Activated naive CD4-positive, alpha-beta T cell treated with anti-CD3 and anti-CD28 coated beads, Interleukin-2, amount 50 U/mL, for 24 hours (primary cell): Measurements from ENCODE around the gene SLC19A1.
A peak's percentile ranks its signal among the peaks of the same experiment; 100 is the strongest.

Source experiments
- H3K27ac Mint-ChIP-seq: one replicate; pipeline ENCODE4 v1.8.0; 2021; ENCODE audit warnings: mild to moderate bottlenecking, mixed read lengths
- H3K27me3 Mint-ChIP-seq: one replicate; pipeline ENCODE4 v1.8.0; 2021; ENCODE audit warnings: mixed read lengths
- H3K36me3 Mint-ChIP-seq: one replicate; pipeline ENCODE4 v1.8.0; 2021; ENCODE audit warnings: mixed read lengths
- H3K4me1 Mint-ChIP-seq: one replicate; pipeline ENCODE4 v1.8.0; 2021; ENCODE audit warnings: mixed read lengths
- H3K4me3 Mint-ChIP-seq: one replicate; pipeline ENCODE4 v1.8.0; 2021; ENCODE audit warnings: mild to moderate bottlenecking, mixed read lengths
- H3K9me3 Mint-ChIP-seq: one replicate; pipeline ENCODE4 v1.8.0; 2021; ENCODE audit warnings: mixed read lengths

SLC19A1 gene

DNA sequence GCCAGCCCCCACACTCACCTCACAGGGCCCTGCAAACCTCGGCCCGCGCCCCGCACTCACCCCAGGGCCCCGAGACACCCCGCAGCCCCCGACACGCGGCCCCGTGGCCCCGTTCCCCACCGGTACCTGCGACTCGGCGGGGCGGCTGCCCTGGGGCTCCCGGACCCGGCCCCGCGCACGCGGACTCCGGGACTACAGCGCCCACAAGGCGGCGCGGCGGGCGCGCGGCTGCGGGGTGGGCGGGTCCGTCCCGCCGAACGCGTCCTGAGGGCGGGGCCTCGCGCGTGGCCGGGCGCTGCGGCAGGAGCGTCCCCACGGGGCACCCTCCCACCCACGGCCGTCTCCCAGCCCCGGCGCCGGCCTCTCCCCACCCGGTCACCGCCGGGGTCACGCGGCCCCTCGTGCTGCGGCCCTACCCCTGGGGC, at the start of gene SLC19A1:
TSS of gene SLC19A1 (minus strand) at position 199 of the 425 bp plus-strand sequence. CDS start 4,481 bp downstream, outside the sequence.
- Mint-ChIP-seq H3K36me3 (no peaks in the 10 kb centered on the region), H3K27me3 (no peaks in the 10 kb centered on the region), H3K4me3 (peak within 1 kb of the TSS; percentile 87), H3K9me3 (no peaks in the 10 kb centered on the region), H3K27ac (peak within 1 kb of the TSS; percentile 87), H3K4me1 (peaks cover 15% of the 10 kb centered on the region)

DNA sequence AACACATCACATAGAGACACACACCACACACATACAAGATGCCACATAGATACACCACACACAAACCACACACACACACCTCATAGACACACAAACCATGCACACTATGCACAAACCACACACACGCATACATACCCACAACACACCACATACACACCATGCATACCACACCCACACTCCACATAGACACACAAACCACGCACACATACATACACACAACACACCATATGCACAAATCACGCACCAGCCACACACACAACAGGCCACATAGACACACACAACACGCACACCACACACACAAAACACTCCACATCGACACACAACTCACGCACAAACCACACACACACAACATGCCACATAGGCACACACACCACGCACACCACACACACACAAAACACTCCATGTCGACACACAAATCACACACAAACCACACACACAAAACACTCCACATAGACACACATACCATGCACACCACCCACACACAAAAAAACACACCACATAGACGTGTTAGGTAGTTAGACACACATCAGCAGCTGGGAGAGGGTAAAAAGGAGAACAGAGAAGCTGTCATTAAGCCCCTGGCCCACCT, 49.5 kb upstream of the SLC19A1 start:
- Mint-ChIP-seq H3K4me3 (no peak overlapping the region), H3K27ac (no peak overlapping the region), H3K9me3 (peaks cover 9% of the 10 kb centered on the region), H3K27me3 (no peaks in the 10 kb centered on the region), H3K36me3 (peaks cover 4% of the 10 kb centered on the region), H3K4me1 (peaks cover 28% of the 10 kb centered on the region)

DNA sequence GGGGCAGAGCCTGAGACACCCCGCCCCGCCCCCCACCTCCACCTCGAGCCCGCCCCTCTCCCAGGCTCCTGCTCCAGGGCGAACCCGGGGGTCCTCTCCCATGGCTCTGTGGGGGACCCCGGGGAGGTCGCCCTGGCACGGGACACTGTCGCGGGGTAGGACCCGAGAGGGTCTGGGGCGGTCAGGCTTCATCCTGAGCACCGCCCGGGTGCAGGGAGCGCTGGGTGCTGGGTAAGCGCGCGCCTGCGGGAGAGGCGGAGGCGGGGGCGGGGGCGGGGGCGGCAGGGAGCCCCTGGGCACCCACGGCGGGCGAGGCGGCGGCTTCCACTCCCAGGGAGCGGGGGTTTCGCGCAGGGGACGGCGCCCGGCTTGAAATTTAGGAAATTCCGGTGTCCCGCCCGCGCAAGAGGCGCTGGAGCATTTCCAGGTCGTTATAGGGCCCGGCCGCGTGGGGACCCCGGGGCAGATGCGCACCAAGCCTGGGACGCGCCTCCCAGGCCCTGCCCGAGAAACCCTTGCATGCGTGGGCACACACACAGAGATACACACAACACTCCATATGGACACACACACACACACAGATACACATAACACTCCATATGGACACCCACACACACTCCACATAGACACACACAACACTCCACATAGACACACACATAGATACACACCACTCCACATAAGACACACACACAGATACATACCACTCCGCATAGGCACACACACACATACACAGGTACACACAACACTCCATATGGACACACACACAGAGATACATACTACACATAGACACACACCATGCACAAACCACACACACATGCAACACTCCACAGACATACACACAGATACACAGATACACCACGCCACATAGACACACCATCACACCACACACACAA, 48.7 kb upstream of the SLC19A1 start:
- Mint-ChIP-seq H3K4me3 (no peak overlapping the region), H3K9me3 (peaks cover 16% of the 10 kb centered on the region), H3K27ac (no peak overlapping the region), H3K27me3 (no peaks in the 10 kb centered on the region), H3K4me1 (peaks cover 21% of the 10 kb centered on the region), H3K36me3 (peaks cover 7% of the 10 kb centered on the region)

DNA sequence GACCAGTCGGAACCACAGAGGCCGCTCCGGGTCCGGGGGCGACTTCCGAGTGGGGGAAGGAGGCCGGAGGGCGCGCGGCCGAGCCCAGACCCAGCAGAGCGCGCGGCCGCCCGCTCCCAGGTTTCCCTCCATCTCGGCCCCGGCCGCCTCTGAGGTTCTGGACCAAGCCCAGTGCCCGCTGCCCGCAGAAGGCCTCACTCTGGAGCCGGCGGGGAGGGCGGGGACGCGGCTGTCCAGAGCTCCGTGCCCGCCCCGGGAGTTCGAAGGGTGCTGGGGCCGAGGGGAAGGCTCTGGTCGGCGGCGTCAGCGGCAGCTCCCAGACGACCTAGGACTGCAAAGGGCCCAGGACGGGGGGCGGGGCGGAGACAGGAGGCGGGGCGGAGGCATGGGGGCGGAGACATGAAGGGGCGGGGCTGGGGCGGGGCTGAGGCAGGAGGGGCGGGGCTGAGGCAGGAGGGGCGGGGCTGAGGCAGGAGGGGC, 48.0 kb upstream of the SLC19A1 start:
- Mint-ChIP-seq H3K4me1 (peaks cover 21% of the 10 kb centered on the region), H3K4me3 (no peak overlapping the region), H3K27ac (no peak overlapping the region)

DNA sequence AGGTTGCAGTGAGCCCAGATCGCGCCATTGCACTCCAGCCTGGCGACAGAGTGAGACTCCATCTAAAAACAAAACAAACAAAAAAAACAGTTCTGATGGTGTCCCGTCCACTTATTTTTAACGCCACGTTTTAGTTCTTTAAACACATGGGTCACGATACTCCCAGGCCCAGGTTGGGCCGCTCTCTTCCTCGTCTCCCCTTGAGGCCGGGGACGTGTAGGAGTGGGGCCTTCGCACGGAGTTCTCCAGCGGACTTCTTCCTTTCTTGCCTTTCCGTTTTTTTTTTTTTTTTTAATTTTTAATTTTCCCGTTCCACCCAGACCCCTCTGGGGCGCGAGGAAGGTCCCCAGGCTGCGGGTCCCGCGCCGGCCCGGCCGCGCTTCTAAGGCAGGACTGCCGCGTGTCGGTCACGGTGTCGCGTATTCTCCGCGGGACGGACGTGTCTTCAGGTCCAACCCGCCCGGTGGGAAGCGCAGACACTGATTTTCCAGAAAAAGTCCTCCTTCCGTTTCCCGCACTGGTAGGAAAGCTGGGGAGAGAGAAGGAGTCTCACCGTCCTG, 47.5 kb upstream of the SLC19A1 start:
- Mint-ChIP-seq H3K27me3 (no peaks in the 10 kb centered on the region), H3K9me3 (peaks cover 16% of the 10 kb centered on the region), H3K36me3 (peaks cover 7% of the 10 kb centered on the region), H3K27ac (no peak overlapping the region), H3K4me1 (peaks cover 21% of the 10 kb centered on the region), H3K4me3 (no peak overlapping the region)

More for the DNA sequence above, 48.0 kb upstream of the SLC19A1 start:
- H3K36me3 Mint-ChIP-seq, result peaks cover 7% of the 10 kb centered on the region
- H3K27me3 Mint-ChIP-seq, result no peaks in the 10 kb centered on the region
- H3K9me3 Mint-ChIP-seq, result peaks cover 16% of the 10 kb centered on the region

DNA sequence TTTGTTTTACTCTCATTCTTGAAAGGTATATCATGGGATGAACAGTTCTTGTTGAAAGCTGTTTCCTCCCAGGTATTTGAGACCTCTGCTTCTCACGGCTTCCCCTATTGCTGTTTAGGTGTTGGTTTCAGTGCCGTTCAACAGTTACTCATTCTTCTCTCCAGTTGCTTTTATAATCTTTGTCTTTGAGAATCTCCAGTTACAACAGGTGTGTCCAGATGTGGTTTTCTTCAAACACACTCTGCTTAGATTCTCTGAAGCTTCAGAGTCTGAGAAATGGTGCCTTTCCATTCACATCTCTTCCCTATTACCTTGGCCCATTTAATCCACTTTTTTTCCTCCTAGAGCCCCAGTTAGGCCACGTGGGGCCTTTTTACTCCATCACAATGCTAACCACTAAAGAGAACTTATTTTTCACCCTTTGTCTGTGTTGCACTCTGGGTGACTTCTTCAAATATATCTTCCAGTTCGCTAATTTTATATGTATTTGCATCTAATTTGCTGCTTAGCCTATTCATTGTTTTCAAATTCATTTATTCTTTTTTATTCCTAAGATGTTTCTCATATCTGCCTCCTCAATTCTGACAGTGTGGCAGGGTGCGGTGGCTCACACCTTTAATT, 46.7 kb upstream of the SLC19A1 start:
- Mint-ChIP-seq H3K27ac (no peak overlapping the region), H3K9me3 (peaks cover 16% of the 10 kb centered on the region), H3K27me3 (no peaks in the 10 kb centered on the region), H3K36me3 (peaks cover 7% of the 10 kb centered on the region), H3K4me1 (peaks cover 17% of the 10 kb centered on the region), H3K4me3 (no peak overlapping the region)

DNA sequence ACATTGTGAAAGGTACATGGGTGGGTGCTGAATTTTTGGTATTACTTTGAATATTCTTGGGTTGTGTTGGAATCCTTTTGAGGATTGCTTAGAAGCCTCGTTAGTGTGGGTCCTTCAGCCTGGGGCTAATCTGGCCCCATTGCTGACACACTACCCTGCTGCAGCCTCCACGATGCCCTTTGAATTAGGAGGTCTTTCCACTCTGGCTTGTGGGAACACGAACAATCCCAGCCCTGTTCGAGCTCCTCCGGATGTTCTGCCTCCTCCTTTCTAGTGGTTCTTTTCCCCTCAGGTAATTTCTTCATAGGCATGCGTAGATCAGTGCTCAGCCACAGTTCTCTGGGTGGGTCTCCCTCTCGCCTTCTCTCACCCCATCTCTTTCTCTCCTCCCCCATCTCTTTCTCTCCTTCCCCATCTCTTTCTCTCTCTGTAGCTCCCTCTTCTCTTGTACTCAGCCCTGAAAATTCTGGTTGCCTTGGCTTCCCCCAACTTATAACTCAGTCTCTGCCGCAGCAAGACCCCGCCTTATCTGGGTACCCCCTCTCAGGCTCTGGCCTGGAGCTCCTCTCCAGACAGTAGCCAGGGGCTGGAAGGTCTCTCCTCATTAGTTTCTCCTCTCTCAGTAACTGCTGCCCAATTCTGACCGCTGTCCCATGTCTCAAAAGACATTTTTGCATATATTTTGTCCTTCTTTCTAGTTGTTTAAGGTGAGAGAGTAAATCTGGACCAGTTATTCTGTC, 46.0 kb upstream of the SLC19A1 start:
- peaks cover 7% of the 10 kb centered on the region for H3K36me3 Mint-ChIP-seq
- H3K27me3 Mint-ChIP-seq, result no peaks in the 10 kb centered on the region
- peaks cover 10% of the 10 kb centered on the region for H3K4me1 Mint-ChIP-seq
- no peak overlapping the region for H3K27ac Mint-ChIP-seq
- peaks cover 16% of the 10 kb centered on the region for H3K9me3 Mint-ChIP-seq
- H3K4me3 Mint-ChIP-seq, result no peak overlapping the region

DNA sequence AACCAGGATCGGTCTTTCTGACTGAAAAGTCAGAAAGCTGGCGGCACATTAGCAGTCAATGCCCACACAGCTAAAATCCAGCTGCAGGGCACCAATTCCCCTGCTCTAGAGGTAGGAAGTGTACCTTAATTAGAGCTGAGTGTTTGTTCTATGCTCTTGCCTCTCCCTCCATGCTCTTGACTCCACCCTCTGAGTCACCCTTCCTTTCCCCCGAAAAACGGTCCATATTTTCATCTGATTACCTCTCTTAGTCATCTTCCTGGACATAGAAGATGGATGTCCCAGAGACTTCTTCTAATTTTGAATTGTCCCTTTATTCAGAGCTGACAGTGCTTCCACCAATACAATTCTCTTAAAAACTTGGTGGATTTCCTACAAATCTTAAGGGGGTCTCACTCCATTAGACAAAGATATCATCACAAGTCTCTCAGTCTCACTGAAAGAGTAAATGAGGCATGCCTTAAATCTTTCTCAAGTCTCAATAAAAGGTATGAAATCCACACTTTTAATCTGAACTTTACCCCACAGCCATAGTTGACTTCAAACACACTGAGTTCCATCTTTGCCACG, 44.1 kb upstream of the SLC19A1 start:
- Mint-ChIP-seq H3K4me3 (no peak overlapping the region), H3K36me3 (peaks cover 7% of the 10 kb centered on the region), H3K4me1 (peaks cover 9% of the 10 kb centered on the region), H3K27ac (peak overlapping the region; percentile 73), H3K9me3 (peaks cover 16% of the 10 kb centered on the region), H3K27me3 (no peaks in the 10 kb centered on the region)

DNA sequence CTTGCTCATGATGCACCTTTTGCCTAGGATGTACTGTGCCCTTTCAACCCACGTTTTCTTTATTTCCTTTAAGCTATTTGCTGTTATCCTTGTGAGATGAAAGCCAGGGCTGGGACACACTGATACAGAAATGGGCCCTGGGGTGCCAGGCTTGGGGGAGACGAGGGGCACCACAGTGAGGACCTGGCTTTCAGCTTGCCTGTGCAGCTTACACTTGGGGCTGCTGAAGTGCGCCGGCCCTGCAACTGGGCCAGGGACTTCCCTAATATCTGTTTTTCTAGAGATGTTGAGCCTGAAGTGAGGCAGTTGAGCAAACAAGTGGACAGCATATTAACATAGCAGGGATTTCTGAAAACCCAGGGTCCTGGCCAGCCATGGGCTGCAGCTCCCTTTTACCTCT, 42.5 kb upstream of the SLC19A1 start:
- Mint-ChIP-seq H3K27me3 (no peaks in the 10 kb centered on the region), H3K4me3 (no peak overlapping the region), H3K4me1 (peaks cover 9% of the 10 kb centered on the region), H3K27ac (no peak overlapping the region), H3K9me3 (peaks cover 16% of the 10 kb centered on the region), H3K36me3 (peaks cover 7% of the 10 kb centered on the region)

DNA sequence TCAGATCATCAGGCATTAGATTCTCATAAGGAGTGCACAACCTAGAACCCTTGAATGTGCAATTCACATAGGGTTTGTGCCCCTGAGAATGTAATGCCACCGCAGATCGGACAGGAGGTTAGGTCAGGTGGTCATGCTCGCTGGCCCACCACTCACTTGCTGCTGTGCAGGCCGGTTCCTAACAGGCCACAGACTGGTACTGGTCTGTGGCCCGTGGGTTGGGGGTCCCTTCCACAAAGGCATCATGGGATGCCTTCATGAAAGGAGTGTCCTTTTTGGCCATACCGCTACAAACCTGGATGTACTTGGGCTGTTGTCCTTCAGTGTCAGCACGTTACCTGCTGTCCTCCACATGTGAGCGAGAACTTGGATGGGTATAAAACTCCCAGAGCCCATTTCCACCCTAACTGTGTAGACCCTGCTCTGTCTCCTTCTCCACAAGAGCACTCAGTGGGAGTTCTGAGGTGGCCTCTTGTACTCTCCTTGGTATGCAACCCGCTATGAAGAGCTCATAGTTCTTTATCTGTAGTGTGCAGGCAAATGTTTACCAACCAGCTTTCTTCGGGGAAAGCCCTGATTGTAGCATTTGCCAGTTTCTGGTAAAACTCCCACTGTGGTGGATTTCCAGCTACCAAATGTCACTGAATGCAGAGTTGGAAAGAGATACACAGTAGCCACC, 41.7 kb upstream of the SLC19A1 start:
- Mint-ChIP-seq H3K4me1 (peaks cover 6% of the 10 kb centered on the region), H3K27ac (no peak overlapping the region), H3K4me3 (no peak overlapping the region), H3K27me3 (no peaks in the 10 kb centered on the region), H3K36me3 (peaks cover 7% of the 10 kb centered on the region), H3K9me3 (peaks cover 16% of the 10 kb centered on the region)

DNA sequence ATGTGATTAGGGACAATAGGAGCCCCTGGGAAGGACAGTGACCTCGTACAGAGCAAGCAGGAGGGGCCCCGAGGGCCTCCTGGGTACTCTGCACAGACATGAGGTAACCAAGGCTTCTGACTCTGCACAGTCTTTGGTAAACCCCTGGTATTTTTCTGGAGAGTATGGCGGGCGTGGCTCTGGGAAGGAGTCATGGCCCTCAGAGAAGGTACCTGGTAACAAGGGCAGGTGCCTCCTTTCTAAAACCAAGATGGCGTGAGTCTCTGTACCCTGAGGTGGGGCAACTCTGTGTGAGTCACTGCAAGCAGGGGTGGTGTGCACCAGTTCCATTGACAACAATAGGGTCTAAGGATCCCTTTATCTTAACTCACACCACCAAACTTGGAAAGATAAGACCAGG, 39.9 kb upstream of the SLC19A1 start:
- Mint-ChIP-seq H3K27ac (no peak overlapping the region), H3K4me3 (no peak overlapping the region), H3K9me3 (peaks cover 11% of the 10 kb centered on the region), H3K27me3 (no peaks in the 10 kb centered on the region), H3K36me3 (peaks cover 6% of the 10 kb centered on the region), H3K4me1 (no peaks in the 10 kb centered on the region)

DNA sequence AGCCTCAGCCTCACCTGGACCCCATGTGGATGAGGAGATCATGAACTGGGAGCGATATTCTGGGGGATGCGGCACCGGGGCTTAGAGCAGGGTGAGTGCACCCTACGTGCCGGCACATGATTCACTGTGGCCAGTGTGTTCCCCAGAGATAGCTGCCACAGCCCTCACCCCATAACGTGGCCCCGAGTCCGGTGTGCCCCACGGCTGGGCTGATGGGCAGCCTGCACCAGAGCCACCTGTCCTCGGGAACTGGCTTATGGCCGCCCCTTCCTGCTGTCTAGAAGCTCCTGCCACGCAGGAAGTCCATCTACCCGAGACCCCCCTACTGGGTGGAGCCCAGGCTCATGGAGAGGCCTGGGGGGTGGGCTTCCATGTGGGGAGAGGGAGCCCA, 39.1 kb upstream of the SLC19A1 start:
- H3K27ac Mint-ChIP-seq, result no peak overlapping the region
- H3K9me3 Mint-ChIP-seq, result peaks cover 3% of the 10 kb centered on the region
- no peaks in the 10 kb centered on the region for H3K4me1 Mint-ChIP-seq
- H3K27me3 Mint-ChIP-seq, result no peaks in the 10 kb centered on the region
- H3K4me3 Mint-ChIP-seq, result no peak overlapping the region
- H3K36me3 Mint-ChIP-seq, result peaks cover under 1% of the 10 kb centered on the region

DNA sequence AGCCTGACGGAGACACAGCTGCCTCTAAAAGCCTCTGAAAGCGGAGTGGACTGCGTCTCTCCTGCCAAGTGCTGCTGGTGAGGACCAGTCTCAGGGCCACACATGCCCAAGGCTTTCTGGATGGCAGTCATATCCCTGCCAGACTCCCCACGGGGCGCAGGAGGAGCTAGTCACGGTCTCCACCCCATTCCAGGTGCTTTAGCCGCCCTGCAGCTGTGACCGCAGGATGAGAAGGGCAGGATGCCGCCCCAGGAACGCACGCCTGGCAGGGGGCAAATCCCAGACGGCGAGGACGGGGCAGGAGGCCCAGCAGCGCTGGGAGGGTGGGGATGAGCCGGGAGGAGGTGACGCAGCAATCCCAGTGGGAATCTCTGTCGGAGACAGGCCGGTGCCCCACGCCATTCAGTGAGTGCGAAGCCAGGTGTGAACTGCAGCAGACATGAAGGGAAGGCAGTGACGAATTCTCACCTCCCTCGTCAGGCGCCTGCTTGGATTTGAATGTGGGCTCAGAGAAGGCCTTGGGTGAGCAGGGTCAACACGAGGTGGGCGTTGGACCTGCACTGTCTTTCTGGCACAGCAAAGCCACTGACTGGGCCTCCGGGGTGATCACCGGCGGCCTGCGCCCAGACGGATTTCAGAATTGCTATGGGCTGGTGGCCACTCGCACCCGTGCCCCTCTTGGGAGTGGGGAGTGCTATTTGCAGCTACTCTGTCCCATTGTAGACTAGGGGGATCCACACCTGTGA, 38.5 kb upstream of the SLC19A1 start:
- H3K9me3 Mint-ChIP-seq, result no peaks in the 10 kb centered on the region
- H3K27ac Mint-ChIP-seq, result no peak overlapping the region
- H3K27me3 Mint-ChIP-seq, result no peaks in the 10 kb centered on the region
- H3K36me3 Mint-ChIP-seq, result no peaks in the 10 kb centered on the region
- H3K4me1 Mint-ChIP-seq, result no peaks in the 10 kb centered on the region
- H3K4me3 Mint-ChIP-seq, result no peak overlapping the region

DNA sequence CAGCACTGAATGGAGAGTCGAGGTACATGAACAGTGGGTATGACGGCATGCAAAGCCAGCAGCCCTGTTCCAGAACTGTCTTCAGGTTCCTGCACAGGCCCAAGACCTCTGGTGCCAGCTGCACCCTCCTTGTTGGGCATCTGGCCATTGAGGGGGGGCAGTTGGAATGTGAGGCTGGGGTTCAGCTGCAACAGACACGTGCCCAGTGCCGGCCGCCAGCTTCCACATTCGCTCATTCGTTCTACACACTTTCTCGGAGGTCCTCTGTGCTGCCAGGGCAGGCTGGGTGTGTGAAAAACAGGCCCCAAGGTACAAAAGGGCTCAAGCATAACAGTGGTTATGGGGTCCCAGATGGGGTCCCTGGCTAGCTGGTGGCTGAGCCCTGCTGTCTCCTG, 37.9 kb upstream of the SLC19A1 start:
- no peak overlapping the region for H3K27ac Mint-ChIP-seq

More for the DNA sequence above, 37.9 kb upstream of the SLC19A1 start:
- Mint-ChIP-seq H3K9me3 (no peaks in the 10 kb centered on the region), H3K36me3 (no peaks in the 10 kb centered on the region), H3K27me3 (no peaks in the 10 kb centered on the region), H3K4me3 (no peak overlapping the region), H3K4me1 (no peaks in the 10 kb centered on the region)
